Parathyroid adenoma (tissue), 2 donors: Measurements from ENCODE around the gene PAX3.
"Not testable (repeated sequence)": the region's sequence is repeated elsewhere in the genome, so short reads cannot be mapped to it uniquely, and the experiment has no call there.

Experiments
- H2AFZ ChIP-seq: fragments of 300-600 bp; sonication (generic); one replicate; pipeline ENCODE4 v1.7.0; 2017; ENCODE audit warnings: antibody characterized with exemption, mild to moderate bottlenecking
- H3K27ac ChIP-seq: fragments of 300-600 bp; sonication (generic); one replicate; pipeline ENCODE4 v1.7.0; 2017
- H3K27me3 ChIP-seq: fragments of 300-600 bp; sonication (generic); one replicate; pipeline ENCODE4 v1.7.0; 2017; ENCODE audit warnings: low read length; ENCODE audit not compliant: control insufficient read depth, insufficient read depth
- H3K36me3 ChIP-seq: fragments of 300-600 bp; sonication (generic); one replicate; pipeline ENCODE4 v1.7.0; 2017; ENCODE audit warnings: low read length; ENCODE audit not compliant: control insufficient read depth, insufficient read depth
- H3K4me1 ChIP-seq: fragments of 300-600 bp; sonication (generic); one replicate; pipeline ENCODE4 v1.7.0; 2017; ENCODE audit warnings: control low read depth
- H3K4me2 ChIP-seq: fragments of 300-600 bp; sonication (generic); one replicate; pipeline ENCODE4 v1.7.0; 2017; ENCODE audit warnings: low read length
- H3K4me3 ChIP-seq: fragments of 300-600 bp; sonication (generic); one replicate; pipeline ENCODE4 v1.7.0; 2017; ENCODE audit warnings: low read depth, low read length
- H3K79me2 ChIP-seq: fragments of 300-600 bp; sonication (generic); one replicate; pipeline ENCODE4 v1.7.0; 2017; ENCODE audit warnings: control low read depth
- H3K9ac ChIP-seq: fragments of 300-600 bp; sonication (generic); one replicate; pipeline ENCODE4 v1.7.0; 2017; ENCODE audit warnings: mild to moderate bottlenecking
- H3K9me3 ChIP-seq: fragments of 300-600 bp; sonication (generic); one replicate; pipeline ENCODE4 v1.7.0; 2017; ENCODE audit warnings: low read length; ENCODE audit not compliant: control insufficient read depth
- TF ChIP-seq, protein P1 (sequence below): fragments of 300-600 bp; sonication (generic); IDR thresholded peaks from one replicate; pipeline ENCODE4 v1.7.0; 2017; ENCODE audit warnings: antibody characterized with exemption, mild to moderate bottlenecking
- donor health status: primary hyperparathyroidism.

PAX3 gene

DNA sequence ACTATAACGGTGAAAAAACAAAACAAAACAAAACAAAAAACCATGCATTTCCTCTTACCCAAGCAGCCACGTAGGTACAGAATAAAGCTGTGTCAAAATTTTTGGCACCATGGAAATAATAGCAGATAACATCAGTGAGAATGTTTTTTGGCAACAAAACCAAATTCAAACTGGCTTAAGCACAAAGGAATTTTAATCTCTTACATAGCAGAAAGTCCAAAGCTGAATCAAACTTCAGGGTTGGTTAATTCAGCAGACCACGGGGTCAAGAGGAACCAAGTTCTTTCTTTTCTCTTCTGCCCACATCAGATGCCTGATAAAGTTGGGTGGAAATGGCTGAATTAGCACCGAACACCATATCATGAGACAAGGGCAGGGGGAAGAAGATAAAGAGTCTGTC lies 129.5 kb downstream of the PAX3 start:
- H3K27ac ChIP-seq: no peak overlapping the region
- H3K9ac ChIP-seq: no peak overlapping the region
- H3K4me3 ChIP-seq: no peak overlapping the region
- no peaks in the 10 kb centered on the region for H3K36me3 ChIP-seq
- no peaks in the 10 kb centered on the region for H3K27me3 ChIP-seq
- TF ChIP-seq, protein P1, sequence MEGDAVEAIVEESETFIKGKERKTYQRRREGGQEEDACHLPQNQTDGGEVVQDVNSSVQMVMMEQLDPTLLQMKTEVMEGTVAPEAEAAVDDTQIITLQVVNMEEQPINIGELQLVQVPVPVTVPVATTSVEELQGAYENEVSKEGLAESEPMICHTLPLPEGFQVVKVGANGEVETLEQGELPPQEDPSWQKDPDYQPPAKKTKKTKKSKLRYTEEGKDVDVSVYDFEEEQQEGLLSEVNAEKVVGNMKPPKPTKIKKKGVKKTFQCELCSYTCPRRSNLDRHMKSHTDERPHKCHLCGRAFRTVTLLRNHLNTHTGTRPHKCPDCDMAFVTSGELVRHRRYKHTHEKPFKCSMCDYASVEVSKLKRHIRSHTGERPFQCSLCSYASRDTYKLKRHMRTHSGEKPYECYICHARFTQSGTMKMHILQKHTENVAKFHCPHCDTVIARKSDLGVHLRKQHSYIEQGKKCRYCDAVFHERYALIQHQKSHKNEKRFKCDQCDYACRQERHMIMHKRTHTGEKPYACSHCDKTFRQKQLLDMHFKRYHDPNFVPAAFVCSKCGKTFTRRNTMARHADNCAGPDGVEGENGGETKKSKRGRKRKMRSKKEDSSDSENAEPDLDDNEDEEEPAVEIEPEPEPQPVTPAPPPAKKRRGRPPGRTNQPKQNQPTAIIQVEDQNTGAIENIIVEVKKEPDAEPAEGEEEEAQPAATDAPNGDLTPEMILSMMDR: no peak
- no peak overlapping the region for H3K4me2 ChIP-seq
- no peaks in the 10 kb centered on the region for H3K79me2 ChIP-seq
- H3K4me1 ChIP-seq: no peaks in the 10 kb centered on the region
- no peaks in the 10 kb centered on the region for H3K9me3 ChIP-seq
- H2AFZ ChIP-seq: no peak overlapping the region

DNA sequence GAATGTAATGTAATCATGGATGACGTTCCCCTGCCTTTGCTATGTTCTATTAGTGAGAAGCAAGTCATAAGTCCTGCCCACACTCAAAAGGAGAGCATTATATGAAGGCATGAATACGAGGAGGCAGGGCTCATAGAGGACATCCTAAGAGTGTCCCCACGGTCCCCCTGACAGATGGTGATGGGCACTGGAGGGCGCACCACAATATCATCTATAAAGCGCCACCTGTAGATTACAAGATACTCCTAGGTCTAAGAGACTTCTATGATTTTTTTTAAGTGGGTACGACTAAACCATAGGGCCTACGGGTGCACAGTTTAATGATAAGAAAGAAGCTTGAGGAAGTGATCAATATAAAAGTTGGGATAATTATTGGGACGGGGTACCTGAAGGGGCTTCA lies 131.0 kb downstream of the PAX3 start:
- no peak overlapping the region for H3K4me3 ChIP-seq
- H3K27me3 ChIP-seq: no peaks in the 10 kb centered on the region
- no peak overlapping the region for H3K4me2 ChIP-seq
- no peaks in the 10 kb centered on the region for H3K36me3 ChIP-seq
- H3K9me3 ChIP-seq: no peaks in the 10 kb centered on the region
- H3K9ac ChIP-seq: no peak overlapping the region
- no peaks in the 10 kb centered on the region for H3K4me1 ChIP-seq
- H3K79me2 ChIP-seq: no peaks in the 10 kb centered on the region
- H2AFZ ChIP-seq: no peak overlapping the region
- TF ChIP-seq, protein P1: no peak
- no peak overlapping the region for H3K27ac ChIP-seq

DNA sequence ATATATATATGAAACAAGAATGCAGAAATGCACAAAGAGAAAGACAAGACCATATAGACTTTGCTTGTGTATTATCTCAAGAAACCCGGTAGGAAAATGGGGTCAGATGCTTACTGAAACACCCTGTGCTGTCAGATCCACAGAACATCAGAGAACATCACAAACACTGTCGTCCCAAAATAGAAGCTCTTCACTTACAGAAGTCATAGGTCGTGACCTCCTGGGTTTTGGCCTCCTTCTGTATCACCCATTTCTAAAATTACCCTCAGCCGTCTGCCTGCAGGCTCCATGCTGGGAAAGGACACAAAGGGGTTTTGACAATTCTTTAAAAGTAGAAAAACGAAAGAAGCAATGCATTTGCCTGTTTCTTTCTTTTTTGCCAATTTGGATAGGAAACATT lies 137.9 kb downstream of the PAX3 start:
- no peaks in the 10 kb centered on the region for H3K27me3 ChIP-seq
- H3K4me1 ChIP-seq: no peaks in the 10 kb centered on the region
- H3K4me3 ChIP-seq: no peak overlapping the region
- no peak overlapping the region for H3K27ac ChIP-seq
- TF ChIP-seq, protein P1: no peak
- H3K9me3 ChIP-seq: no peaks in the 10 kb centered on the region
- no peak overlapping the region for H2AFZ ChIP-seq
- no peaks in the 10 kb centered on the region for H3K79me2 ChIP-seq
- H3K9ac ChIP-seq: no peak overlapping the region
- no peak overlapping the region for H3K4me2 ChIP-seq
- H3K36me3 ChIP-seq: no peaks in the 10 kb centered on the region

DNA sequence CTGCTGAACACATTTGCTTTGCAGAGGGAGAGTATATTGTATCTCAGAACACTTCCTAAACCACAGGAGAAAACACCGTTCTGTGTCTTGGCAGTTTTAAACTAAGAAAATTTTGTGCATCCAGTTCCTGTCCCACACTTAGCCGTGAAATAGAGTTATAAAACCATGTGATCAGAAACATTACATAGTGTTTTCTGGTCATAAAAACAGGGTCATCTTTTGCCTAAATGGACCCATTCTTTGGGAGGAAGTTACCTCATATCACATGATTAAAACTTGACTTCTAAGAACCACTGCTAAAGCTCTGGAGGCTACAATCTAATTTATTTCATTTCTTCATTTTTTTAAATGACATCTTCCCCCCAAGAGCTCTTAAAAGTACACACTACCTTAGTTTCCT lies 138.7 kb downstream of the PAX3 start:
- no peak overlapping the region for H3K27ac ChIP-seq
- no peak overlapping the region for H2AFZ ChIP-seq
- TF ChIP-seq, protein P1: no peak
- H3K9ac ChIP-seq: no peak overlapping the region
- no peaks in the 10 kb centered on the region for H3K4me1 ChIP-seq
- H3K4me3 ChIP-seq: no peak overlapping the region
- no peaks in the 10 kb centered on the region for H3K27me3 ChIP-seq
- H3K4me2 ChIP-seq: no peak overlapping the region
- no peaks in the 10 kb centered on the region for H3K79me2 ChIP-seq
- no peaks in the 10 kb centered on the region for H3K36me3 ChIP-seq
- H3K9me3 ChIP-seq: no peaks in the 10 kb centered on the region

DNA sequence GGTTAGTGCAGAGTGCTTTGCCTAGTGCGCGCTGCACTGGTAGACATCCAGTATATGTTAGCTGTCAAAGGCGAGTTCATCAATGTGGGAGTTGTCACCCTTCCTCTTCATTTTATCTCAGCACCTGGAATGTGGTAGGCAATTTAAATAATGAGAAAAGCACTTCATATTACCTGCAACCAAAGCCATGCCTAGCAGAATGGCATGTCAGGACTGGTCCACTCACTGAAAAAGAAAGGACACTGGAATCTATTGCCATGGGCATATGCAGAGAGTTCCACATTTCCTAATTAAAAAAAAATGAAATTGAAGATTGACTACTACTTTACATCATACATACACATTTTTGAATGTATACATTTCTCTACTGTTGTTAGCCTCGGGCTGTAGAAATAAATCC lies 139.6 kb downstream of the PAX3 start:
- Histone ChIP-seq H3K4me2 (no peak overlapping the region), H3K27ac (no peak overlapping the region), H2AFZ (no peak overlapping the region), H3K36me3 (no peaks in the 10 kb centered on the region), H3K4me3 (no peak overlapping the region), H3K27me3 (no peaks in the 10 kb centered on the region), H3K4me1 (no peaks in the 10 kb centered on the region), H3K9me3 (no peaks in the 10 kb centered on the region), H3K79me2 (no peaks in the 10 kb centered on the region), H3K9ac (no peak overlapping the region)
- TF ChIP-seq, protein P1: no peak

DNA sequence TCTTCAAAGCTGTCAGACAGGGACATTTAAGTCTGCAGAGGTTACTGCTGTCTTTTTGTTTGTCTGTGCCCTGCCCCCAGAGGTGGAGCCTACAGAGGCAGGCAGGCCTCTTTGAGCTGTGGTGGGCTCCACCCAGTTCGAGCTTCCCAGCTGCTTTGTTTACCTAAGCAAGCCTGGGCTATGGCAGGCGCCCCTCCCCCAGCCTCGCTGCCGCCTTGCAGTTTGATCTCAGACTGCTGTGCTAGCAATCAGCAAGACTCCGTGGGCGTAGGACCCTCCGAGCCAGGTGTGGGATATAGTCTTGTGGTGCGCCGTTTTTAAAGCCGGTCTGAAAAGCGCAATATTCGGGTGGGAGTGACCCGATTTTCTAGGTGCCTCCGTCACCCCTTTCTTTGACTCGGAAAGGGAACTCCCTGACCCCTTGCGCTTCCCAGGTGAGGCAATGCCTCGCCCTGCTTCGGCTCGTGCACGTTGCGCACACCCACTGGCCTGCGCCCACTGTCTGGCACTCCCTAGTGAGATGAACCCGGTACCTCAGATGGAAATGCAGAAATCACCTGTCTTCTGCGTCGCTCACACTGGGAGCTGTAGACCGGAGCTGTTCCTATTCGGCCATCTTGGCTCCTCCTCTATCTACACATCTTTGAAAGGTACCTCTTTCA lies 143.7 kb downstream of the PAX3 start:
- not testable (repeated sequence) for H2AFZ ChIP-seq, H3K27ac ChIP-seq, H3K9ac ChIP-seq, H3K79me2 ChIP-seq, H3K27me3 ChIP-seq, H3K4me1 ChIP-seq, H3K4me3 ChIP-seq, H3K9me3 ChIP-seq, H3K4me2 ChIP-seq, H3K36me3 ChIP-seq
